Stimulated activated CD8-positive, alpha-beta memory T cell treated with anti-CD3 and anti-CD28 coated beads, Interleukin-7, amount 100 ng/mL, for 1 hour (primary cell): ENCODE measurements around the gene FXR2.
"Not testable (repeated sequence)": the region's sequence is repeated elsewhere in the genome, so short reads cannot be mapped to it uniquely, and the experiment has no call there.

Experiments used
- DNase-seq, 2 donors: peaks; one replicate each; pipeline ENCODE4 v3.0.0-alpha.2; 2020; ENCODE audit warnings: low read depth in 2 of 2

FXR2 gene

DNA sequence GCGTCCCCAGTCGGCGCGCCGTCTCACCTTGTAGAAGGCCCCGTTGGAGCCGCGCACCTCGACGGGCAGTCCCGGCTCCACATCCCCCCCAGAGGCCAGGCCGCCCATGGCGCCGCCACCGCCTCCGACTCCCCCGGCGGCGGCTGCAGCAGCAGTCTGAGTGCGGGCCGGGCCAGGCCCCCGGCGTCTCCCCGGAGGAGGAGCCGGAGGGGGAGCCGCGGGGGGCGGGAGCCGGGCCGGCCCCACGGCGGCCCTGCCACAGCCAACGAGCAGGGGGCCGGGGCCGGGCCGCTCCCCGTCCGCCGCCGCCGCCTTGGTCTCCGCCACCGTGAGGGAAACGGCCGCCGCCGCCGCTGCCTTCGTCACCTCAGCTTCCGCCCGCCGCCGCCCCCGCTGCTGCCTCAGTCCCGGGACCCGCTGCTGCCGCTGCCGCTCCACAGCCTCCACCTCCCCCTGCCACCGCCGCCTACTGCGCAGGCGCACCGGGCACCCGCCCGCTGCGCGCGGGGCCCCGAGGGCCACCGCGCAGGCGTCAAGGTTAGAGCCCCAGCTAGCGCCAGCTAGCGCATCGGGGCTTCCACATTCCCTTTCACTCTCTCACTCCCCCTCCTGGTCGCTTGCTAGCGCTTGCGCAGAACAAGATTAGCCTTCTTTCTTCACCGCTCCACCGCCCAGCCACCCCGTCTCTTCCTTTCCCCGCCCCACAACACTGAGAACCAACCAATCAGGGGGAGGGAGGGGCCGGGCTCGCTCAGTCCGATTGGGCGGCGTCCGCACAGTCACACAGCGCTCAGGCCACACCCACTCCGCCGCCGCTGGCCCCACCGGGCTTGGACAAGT, at the start of gene FXR2:
Gene FXR2, minus strand, starts transcription at position 473 of the 840 bp plus-strand sequence. Its CDS starts 365 bp downstream, at position 108.
- DNase-seq = peak; percentile 94 to 97

DNA sequence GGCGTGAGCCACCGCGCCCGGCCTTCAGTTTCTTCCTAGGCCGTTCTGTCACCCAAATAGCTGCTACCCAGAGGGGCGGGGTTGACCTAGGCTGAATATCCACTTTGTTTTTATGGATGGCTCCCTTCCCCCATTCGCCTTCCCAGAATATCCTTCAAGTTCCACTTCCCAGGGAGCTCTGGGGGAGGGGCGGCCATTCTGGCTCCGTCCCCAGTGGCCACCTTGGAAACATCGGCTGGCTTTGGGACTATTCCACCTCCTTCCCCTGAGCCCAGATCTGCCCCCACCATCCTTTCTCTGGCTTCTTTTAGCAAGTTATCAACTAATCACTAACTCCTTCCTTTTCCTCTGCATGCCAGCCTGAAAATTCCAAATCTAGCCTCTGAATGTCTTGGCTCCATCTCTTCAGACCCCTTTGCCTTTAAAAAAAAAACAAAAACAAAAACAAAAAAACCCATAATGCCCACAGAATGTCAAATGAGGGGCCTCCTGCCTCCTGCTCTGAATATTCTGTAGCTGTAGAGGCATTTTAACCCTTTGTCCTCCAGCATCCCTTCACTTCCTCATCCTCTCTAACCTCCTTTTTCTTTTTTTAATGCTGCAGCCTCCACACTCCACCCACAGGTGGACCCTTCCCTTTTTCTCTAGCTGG, 42.4 kb upstream of the FXR2 start:
- DNase-seq = no peak

DNA sequence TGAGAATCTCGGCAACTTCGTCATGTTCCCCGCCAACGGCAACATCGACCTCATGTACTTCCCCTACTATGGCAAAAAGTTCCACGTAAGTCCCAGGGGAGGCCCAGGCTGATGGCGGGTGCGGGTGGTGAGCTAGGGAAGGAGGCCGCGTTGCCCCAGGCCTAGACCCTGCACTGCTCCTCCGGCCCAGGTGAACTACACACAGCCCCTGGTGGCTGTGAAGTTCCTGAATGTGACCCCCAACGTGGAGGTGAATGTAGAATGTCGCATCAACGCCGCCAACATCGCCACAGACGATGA, 40.8 kb upstream of the FXR2 start:
- no peak for DNase-seq

DNA sequence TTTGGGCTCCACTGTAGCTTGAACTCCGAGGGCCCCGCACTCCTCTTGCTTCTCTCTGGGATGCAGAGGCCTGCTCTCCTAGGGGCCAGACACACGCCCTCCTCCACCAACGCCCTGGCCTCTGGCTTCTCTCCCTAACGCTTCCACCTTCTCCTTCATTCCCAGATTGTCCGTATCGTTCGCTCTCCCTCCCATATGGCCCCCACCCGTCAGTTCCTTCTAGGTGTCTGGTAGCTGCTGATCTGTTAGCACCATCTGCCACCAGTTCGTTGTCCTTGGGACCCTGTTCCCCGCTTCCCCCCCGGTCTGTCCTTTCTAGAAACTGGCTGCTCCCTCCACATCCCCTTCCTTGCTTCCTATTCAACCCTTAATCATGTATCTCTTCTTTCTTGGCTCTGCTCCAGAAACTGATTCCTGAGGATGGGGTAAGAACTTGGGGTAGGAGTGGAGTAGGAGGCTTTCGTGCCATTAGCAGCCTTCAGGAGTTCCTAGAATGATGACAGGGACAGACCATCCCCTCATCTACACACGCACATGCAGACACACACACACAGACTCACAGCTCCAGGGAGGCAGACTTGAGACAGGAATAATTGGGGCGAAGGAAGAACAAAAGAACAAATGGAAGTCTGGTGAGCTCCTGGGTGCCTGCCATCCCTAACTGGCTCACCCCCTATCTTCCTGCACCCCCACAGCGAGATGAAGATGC, 40.3 kb upstream of the FXR2 start:
- DNase-seq = no peak

DNA sequence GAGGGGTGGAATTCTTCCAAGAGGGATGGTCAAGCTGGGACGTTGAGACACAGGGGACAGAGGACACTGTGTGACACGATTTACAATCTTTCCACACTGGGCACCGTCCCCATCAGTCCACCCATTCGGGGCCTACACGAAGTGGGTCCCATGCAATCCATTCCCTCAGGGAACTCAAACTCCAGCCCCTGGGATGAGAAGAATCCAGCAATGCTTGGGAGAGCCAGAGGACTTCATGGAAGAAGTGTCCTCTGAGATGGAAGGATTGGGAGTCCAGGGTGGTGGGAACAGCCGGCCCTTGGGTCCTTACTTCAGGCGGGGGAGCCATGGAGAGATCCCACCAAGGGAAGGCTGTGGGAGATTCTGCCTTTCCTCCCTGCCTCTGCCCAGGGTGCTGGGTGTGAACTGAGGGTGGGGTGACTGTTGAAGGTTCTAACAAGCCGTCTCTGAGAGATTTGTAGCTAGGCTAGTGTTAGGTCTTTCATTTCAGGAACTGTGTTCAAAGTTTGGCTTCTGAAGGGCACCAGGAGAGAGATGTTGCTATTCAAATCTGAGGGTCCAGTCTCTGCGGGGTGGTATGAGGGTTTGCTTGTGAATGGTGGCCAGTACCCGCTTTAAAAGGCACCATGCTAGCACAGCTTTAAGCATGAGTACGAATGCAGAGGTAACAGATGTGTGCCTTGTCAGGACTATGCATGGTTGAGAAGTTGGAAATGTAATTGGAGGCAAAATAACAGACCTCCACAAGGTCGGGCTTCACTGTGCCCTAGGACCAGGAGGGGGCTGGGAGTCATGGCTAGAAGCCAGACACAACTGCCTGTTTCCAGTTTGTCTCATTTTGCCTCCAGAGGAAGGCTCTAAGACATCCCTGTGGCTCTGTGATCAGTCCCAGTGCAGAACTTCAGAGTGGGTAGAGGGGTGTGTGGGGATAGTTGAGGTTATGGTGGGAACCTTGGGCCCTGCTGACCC, 38.0 kb upstream of the FXR2 start:
- DNase-seq = no peak

DNA sequence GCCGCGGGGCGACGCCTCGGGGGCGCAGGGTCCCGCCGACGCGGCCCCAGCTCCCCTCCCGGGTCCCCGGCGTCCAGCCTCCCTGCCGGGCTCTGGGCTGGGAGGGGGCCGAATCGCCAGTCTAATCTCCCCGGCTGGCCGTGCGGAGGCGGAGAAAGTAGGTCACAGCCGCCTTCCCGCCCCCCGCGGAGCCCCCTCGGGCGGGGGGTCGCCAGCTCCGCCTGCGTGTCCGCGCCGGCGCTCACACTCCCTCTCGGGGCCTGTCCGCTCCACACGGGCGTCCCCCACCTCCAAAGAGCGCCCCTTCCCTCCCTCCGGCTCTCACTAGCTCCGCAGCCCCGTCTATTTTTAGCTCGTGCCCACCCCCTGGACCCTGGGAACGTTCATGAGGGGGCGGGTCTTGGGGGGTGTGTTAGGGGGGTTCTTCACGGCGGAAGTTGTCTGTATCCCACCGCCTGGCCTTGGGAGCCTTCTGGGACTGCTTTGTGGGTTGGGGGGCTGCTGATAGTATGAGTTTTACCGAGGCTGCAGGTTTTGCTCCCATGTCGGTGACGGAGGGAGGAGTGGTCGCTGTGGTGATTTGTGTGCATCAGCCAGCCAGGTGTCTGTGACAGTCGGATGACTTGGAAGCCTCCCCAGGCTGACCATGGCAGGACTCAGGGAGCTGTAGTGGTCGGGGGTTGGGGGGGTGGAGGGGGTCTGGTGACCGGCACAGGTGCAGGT, 37.1 kb upstream of the FXR2 start:
- no peak for DNase-seq

DNA sequence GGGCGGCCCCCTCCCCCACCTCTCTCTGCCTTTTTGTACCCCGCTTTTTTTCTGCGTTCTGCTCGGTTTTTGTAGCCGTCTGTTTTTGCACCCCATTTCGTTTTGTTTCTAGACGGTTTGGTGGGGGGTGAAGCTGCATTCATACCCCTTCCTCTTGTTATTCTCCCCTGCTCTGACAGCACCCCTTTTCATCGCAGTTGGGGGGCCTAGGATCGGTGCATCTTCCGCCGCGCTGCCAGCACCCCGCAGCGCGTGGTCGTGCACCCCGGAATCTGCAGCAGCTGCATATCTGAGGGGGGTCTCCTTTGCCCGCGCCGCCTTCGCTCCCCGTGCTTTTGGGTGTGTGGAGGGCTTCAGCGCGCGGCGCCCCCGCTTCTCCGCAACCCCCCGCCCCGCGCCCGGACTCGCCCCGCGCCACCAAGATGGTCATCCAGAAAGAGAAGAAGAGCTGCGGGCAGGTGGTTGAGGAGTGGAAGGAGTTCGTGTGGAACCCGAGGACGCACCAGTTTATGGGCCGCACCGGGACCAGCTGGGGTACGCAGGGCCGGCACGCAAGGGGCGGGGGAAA, 36.5 kb upstream of the FXR2 start:
- DNase-seq = no peak

DNA sequence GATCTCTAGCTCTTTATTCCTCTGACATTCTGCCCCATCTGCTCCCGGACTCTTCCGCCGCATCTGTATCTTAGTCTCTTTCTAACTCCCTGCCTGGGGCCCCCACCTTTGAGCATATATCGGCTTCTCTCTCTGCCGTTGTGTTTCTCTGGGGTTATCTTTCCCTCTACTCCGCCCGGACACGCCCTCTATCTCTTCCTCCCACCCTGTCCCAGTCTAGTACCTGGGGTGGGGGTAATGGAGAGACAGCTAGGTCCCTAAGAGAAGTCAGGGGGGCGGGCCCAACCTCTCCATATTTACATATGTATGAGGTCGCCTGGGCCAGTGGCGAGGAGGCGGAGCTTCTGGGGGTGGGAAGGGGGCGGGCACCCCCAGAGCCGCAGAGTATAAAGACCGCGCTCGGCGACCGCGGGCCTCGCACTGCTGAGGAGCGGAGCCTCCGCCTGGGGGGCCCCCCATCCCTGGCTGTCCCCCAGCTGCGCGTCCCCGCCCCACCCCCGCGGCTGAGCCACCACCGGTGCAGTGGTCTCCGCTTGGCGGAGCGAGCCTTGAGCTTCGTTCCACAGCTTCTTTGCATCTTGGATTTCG, 35.9 kb upstream of the FXR2 start, which contains the start of gene ATP1B2:
Gene ATP1B2, plus strand, starts transcription at position 418 of the 588 bp plus-strand sequence. CDS start 593 bp downstream, outside the sequence.
- DNase-seq = peak; percentile 49 to 52

DNA sequence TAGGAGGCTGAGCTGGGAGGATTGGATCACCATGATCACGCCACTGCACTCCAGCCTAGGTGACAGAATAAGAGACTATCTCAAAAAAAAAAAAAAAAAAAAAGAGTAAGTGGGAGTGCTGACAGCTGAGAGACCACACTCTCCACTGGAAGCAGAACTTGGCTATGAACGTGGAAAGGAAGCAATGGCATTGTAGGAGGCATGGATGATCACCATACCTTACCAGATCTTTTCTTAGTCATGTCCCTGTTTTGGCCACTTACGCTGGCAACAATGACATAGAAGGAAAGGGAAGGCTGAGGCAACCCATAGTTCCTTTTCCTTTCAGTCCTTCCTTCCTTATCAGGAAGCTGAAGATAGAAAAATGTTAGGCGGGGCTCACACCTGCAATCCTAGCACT, 32.3 kb upstream of the FXR2 start:
- DNase-seq = no peak

DNA sequence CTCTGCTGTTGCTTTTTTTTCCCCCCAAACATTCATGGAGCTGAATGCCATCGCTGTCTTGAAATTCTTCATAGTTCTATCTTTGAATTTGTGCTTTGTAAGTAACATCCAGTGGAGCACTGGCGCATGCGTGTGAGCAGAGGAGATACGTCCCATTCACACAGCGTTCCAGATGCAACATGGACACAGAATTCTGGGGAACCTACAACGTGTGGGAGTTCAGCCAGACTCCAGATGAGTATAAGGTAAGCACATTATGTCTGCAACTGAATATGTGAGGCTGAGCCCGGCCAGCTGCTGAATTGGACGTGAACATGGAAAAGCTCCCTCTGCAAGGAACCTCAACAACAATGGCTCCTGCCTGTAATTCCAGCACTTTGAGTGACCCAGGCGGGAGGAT, 31.8 kb upstream of the FXR2 start:
- no peak for DNase-seq

DNA sequence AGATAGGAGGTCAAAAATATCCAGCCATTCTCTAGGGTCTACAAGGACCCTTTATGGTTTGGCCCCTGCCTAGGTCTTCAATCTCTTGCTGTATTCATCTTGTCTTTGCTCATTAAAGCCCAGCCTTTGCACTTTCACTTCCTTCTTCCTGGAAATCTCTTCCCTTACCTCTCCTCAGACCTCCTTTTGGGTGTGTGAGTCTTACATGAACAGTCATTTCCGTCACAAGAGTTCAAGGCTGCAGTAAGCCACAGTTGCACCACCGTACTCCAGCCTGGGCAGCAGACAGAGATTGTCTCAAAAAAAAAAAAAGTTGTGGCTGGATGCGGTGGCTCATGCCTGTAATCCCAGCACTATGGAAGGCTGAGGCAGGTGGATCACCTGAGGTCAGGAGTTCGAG, 30.1 kb upstream of the FXR2 start:
- DNase-seq = no peak

DNA sequence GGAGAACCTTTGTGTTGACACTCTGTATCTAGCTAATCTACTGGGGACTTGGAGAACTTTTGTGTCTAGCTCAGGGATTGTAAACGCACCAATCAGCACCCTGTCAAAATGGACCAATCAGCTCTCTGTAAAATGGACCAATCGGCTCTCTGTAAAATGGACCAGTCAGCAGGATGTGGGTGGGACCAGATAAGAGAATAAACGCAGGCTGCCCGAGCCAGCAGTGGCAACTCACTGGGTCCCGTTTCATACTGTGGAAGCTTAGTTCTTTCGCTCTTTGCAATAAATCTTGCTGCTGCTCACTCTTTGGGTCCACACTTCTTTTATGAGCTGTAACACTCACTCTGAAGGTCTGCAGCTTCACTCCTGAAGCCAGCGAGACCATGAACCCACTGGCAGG, 26.9 kb upstream of the FXR2 start:
- DNase-seq = not testable (repeated sequence)

DNA sequence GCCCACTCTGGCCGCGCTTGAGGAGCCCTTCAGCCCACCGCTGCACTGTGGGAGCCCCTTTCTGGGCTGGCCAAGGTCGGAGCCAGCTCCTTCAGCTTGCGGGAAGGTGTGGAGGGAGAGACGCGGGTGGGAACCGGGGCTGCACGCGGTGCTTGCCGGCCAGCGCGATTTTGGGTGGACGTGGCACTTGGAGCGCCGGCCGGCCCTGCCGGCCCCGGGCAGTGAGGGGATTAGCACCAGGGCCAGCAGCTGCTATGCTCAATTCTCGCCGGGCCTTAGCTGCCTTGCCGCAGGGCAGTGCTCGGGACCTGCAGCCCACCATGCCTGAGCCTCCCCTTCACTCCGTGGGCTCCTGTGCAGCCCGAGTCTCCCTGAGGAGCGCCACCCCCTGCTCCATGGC, 26.1 kb upstream of the FXR2 start:
- DNase-seq = no peak

DNA sequence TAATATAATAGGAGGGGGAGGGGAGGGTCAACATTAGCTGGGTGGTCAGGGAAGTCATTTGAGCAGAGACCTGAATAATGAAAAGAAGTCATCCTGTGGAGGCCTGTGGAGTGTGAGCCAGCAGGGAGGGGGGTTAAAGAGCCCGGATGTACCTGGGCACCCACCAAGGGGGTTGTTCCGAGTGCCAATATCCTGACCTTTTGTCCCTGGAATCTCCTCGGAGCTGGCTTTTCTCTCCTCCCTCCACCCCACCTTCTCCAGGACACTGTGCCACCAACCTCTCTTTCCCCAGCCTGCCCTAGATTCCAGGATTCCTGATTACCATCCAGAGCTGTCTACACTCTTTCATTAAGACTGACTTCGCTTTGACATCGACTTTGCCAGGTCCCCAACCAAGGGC, 21.5 kb upstream of the FXR2 start:
- DNase-seq = no peak

DNA sequence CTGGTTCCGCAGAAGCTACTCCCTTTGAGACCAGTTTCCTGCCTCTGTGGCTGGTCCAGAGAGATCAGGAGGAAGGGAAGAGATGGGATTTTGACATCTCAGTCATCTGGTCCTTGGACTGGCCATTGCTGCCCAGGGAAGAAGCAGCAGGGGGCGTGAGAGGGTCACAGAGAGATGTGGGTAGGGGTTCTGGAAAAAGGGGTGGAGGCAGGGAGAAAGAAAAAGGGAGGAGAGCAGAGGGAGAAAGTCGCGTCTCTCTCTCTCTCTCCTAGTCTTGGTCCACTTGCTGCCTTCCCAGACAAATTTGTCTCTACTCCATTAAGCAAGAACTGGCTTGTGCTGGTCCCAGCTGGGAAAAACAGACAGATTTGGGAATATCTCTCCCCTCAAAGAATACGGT, 19.7 kb upstream of the FXR2 start:
- no peak for DNase-seq

DNA sequence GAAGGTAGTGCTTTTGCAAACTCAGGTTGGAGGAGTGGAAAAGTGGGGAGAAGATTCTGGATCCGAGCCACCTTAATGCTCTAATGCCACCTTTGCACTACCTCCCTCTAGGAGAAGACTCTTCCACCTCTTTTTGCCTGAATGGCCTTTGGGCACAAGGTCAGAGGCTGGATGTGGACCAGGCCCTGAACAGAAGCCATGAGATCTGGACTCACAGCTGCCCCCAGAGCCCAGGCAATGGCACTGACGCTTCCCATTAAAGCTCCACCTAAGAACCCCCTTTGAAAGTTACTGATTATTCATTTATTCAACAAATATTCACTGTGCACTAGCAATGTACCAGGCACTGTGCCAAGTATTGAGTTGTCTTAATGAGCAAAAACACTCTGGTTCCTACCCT, 18.4 kb upstream of the FXR2 start:
- DNase-seq = no peak

DNA sequence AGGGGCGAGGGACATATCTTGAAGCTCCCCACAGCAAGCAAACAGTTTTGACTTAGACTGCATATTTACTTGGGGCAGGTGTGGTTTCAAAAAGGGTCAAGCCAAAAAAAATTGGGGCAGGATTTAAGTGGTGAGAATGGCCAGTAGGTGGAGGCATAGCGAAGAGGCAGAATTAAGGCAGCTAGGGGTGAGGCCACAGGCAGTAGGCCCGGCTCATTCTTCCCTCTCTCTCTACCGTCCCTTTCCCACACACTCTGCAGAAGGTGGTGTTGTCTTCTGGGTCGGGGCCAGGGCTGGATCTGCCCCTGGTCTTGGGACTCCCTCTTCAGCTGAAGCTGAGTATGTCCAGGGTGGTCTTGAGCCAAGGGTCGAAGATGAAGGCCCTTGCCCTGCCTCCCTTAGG, 17.8 kb upstream of the FXR2 start:
- no peak for DNase-seq

DNA sequence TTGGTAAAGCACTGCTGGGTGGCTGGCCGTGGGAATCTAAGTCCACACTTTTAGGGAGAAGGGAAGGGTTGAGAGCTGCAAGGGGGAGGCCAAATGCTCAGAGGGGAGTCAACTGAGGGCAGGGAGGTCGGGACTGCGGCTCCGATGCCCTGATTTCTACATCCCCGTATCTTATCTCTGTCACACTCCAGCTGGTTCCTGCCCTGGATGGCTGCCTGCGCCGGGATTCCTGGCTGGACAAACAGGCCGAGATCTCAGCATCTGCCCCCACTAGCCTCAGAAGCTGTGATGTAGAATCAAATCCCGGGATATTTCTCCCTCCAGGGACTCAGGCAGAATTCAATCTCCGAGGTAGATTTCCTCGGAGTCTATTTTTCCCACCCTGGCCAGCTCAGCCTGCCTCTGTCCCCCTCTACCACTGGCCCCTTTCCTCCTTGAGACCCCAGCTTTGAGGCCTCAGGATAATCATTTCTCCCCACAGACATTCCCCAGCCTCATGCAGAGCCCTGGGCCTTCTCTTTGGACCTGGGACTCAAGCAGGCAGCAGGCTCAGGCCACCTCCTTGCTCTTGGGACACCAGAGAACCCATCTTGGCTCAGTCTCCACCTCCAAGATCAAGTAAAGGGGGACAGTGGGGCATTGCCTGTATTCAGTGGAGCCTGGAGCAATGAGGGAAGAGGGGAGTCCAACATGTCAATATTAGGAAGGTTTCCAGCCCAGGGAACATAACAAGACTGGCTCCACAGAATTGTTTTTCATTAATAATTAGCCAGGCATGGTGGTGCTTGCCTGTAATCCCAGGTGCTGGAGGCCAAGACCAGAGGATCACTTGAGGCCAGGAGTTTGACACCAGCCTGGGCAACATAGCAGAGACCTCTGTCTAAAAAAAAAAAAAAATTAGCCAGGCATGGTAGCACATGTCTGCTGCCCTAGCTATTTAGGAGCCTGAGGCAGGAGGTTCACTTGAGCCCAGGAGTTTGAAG, 17.0 kb upstream of the FXR2 start:
- DNase-seq = no peak
